GM23338 (cell line): ENCODE measurements around the gene EPHA4. TPM values are rescaled to one million over a fixed set of nuclear protein-coding genes. Genes with fewer than 3 reads are reported as not detected.

ENCODE experiments used
- ATAC-seq: fragments of 200-7000 bp; cut with Tn5 transposase; 3 replicates; pipeline ENCODE4 v1.9.1; 2020
- DNase-seq: peaks from one replicate; pipeline ENCODE4 v3.0.0-alpha.2; 2015; ENCODE audit warnings: low spot score
- H2AFZ ChIP-seq: fragments of 200-600 bp; sonication (generic); 2 replicates; pipeline ENCODE4 v1.8.0; 2016; ENCODE audit warnings: antibody characterized with exemption, mild to moderate bottlenecking, moderate library complexity
- H3F3A ChIP-seq: fragments of 200-600 bp; sonication (generic); replicated peaks from 2 replicates; pipeline ENCODE4 v1.8.0; 2017; ENCODE audit warnings: antibody characterized with exemption, mixed run types, low read depth
- H3K27ac ChIP-seq: fragments of 200-600 bp; sonication (generic); 2 replicates; pipeline ENCODE4 v1.6.1; 2016; ENCODE audit warnings: low read depth
- H3K27me3 ChIP-seq: fragments of 200-600 bp; sonication (generic); 2 replicates; pipeline ENCODE4 v1.8.0; 2016; ENCODE audit warnings: mild to moderate bottlenecking, mixed run types, moderate library complexity; ENCODE audit not compliant: insufficient read depth
- H3K36me3 ChIP-seq: fragments of 200-600 bp; sonication (generic); 2 replicates; pipeline ENCODE4 v1.8.0; 2016; ENCODE audit warnings: mild to moderate bottlenecking; ENCODE audit not compliant: insufficient read depth
- H3K4me1 ChIP-seq: fragments of 200-600 bp; sonication (generic); 2 replicates; pipeline ENCODE4 v1.8.0; 2016; ENCODE audit warnings: mild to moderate bottlenecking, moderate library complexity; ENCODE audit not compliant: insufficient read depth
- H3K4me2 ChIP-seq: fragments of 200-600 bp; sonication (generic); 2 replicates; pipeline ENCODE4 v1.7.1; 2017; ENCODE audit warnings: mixed run types
- H3K4me3 ChIP-seq: fragments of 200-600 bp; sonication (generic); 2 replicates; pipeline ENCODE4 v1.6.1; 2016; ENCODE audit warnings: mixed run types
- H3K79me2 ChIP-seq: fragments of 200-600 bp; sonication (generic); replicated peaks from 2 replicates; pipeline ENCODE4 v1.8.0; 2017; ENCODE audit warnings: mild to moderate bottlenecking; ENCODE audit not compliant: insufficient read depth
- H3K9me2 ChIP-seq: fragments of 200-600 bp; sonication (generic); 2 replicates; pipeline ENCODE4 v1.8.0; 2017; ENCODE audit not compliant: insufficient read depth
- H4K20me1 ChIP-seq: fragments of 200-600 bp; sonication (generic); replicated peaks from 2 replicates; pipeline ENCODE4 v1.8.0; 2017; ENCODE audit warnings: mild to moderate bottlenecking; ENCODE audit not compliant: insufficient read depth
- H3K27ac Mint-ChIP-seq: 2 replicates; pipeline ENCODE4 v1.8.0; 2020; ENCODE audit warnings: inconsistent platforms, mild to moderate bottlenecking, moderate library complexity, mixed read lengths
- H3K27me3 Mint-ChIP-seq: 3 replicates; pipeline ENCODE4 v1.8.0; 2022; ENCODE audit warnings: low read depth, mild to moderate bottlenecking, moderate library complexity, mixed read lengths, inconsistent platforms; ENCODE audit not compliant: insufficient read depth, poor library complexity
- H3K36me3 Mint-ChIP-seq: 3 replicates; pipeline ENCODE4 v1.8.0; 2021; ENCODE audit warnings: low read depth, mild to moderate bottlenecking, inconsistent platforms, moderate library complexity, mixed read lengths
- H3K4me1 Mint-ChIP-seq: 3 replicates; pipeline ENCODE4 v1.8.0; 2020; ENCODE audit warnings: mild to moderate bottlenecking, inconsistent platforms, mixed read lengths
- H3K4me3 Mint-ChIP-seq: 3 replicates; pipeline ENCODE4 v1.8.0; 2021; ENCODE audit warnings: moderate library complexity, mild to moderate bottlenecking, inconsistent platforms, mixed read lengths
- H3K9me3 Mint-ChIP-seq: 3 replicates; pipeline ENCODE4 v1.8.0; 2020; ENCODE audit warnings: moderate library complexity, mild to moderate bottlenecking, inconsistent platforms, mixed read lengths
- CREB1 ChIP-seq: fragments of 250-450 bp; sonication (Bioruptor Pico); IDR thresholded peaks from 2 replicates; pipeline ENCODE4 v1.5.0; 2020; ENCODE audit warnings: low read depth, mild to moderate bottlenecking, moderate library complexity
- ETS1 ChIP-seq: IDR thresholded peaks from 2 replicates; pipeline ENCODE4 v1.6.1; 2016; ENCODE audit warnings: antibody characterized with exemption
- JUNB ChIP-seq: IDR thresholded peaks from one replicate; pipeline ENCODE4 v1.6.1; 2016; ENCODE audit warnings: antibody characterized with exemption; ENCODE audit not compliant: unreplicated experiment
- REST ChIP-seq: IDR thresholded peaks from one replicate; pipeline ENCODE4 v1.6.1; 2018; ENCODE audit warnings: antibody characterized with exemption; ENCODE audit not compliant: unreplicated experiment
- STAT1 ChIP-seq: IDR thresholded peaks from one replicate; pipeline ENCODE4 v1.6.1; 2016; ENCODE audit warnings: antibody characterized with exemption; ENCODE audit not compliant: unreplicated experiment
- ZNF331 ChIP-seq: fragments of 250-450 bp; sonication (Bioruptor Pico); IDR thresholded peaks from 2 replicates; pipeline ENCODE4 v1.5.0; 2020; ENCODE audit warnings: low read depth, mild to moderate bottlenecking, moderate library complexity
- polyA plus RNA-seq: library from polyadenylated mRNA; unstranded; fragments of >200 nt; fragmentation: Nextera tagmentation; extraction: Ambion mirVana; gene quantifications from 2 replicates; pipeline ENCODE4 v1.2.1, GENCODE V29; 2016
- total RNA-seq: library from RNA; depleted of rRNA; stranded (reverse); fragments of >200 nt; shearing (Covaris generic); gene quantifications from 2 replicates; pipeline ENCODE4 v1.2.3, GENCODE V29; 2014

Gene EPHA4
- total and polyA plus RNA-seq, 2 experiments from 2014 or later: 4.1 to 6.2 TPM

GRCh38 chr2:221614274-221614673 lies 42.2 kb upstream of the EPHA4 start:
- peak overlapping the region; percentile 67; the same call in 1 of the 2 replicates for H3K27ac Mint-ChIP-seq
- H3K79me2 ChIP-seq: no peaks in the 10 kb centered on the region
- H3K4me1 ChIP-seq: no peaks in the 10 kb centered on the region
- H3K9me3 Mint-ChIP-seq: no peaks in the 10 kb centered on the region; the same call in 2 of the 3 replicates
- no peak for ATAC-seq
- no peaks in the 10 kb centered on the region for H3F3A ChIP-seq
- H3K4me3 Mint-ChIP-seq: no peak overlapping the region
- no peak overlapping the region for H3K4me2 ChIP-seq
- TF ChIP-seq STAT1: no peak
- TF ChIP-seq ZNF331 (CRISPR knock-in tag): no peak
- no peak overlapping the region for H2AFZ ChIP-seq
- DNase-seq: no peak
- no peaks in the 10 kb centered on the region for H3K27me3 Mint-ChIP-seq
- peaks cover 2% of the 10 kb centered on the region; the same call in 2 of the 3 replicates for H3K4me1 Mint-ChIP-seq
- H3K27me3 ChIP-seq: no peaks in the 10 kb centered on the region
- no peak overlapping the region for H3K27ac ChIP-seq
- no peaks in the 10 kb centered on the region for H3K9me2 ChIP-seq
- H4K20me1 ChIP-seq: no peaks in the 10 kb centered on the region
- H3K36me3 ChIP-seq: no peaks in the 10 kb centered on the region
- H3K4me3 ChIP-seq: no peak overlapping the region
- H3K36me3 Mint-ChIP-seq: no peaks in the 10 kb centered on the region

- H3K4me3 ChIP-seq: no peak overlapping the region
- H3F3A ChIP-seq: no peaks in the 10 kb centered on the region
- H3K27me3 ChIP-seq: no peaks in the 10 kb centered on the region
- ATAC-seq (no peak), DNase-seq (no peak)
- no peaks in the 10 kb centered on the region for H3K79me2 ChIP-seq
- no peaks in the 10 kb centered on the region for H3K36me3 ChIP-seq
- Mint-ChIP-seq H3K27ac (no peak overlapping the region), H3K4me3 (no peak overlapping the region), H3K9me3 (no peaks in the 10 kb centered on the region; the same call in 2 of the 3 replicates), H3K4me1 (peaks cover 2% of the 10 kb centered on the region; the same call in 2 of the 3 replicates), H3K27me3 (no peaks in the 10 kb centered on the region), H3K36me3 (no peaks in the 10 kb centered on the region)
- no peaks in the 10 kb centered on the region for H3K4me1 ChIP-seq
- no peak overlapping the region for H2AFZ ChIP-seq
- TF ChIP-seq STAT1: no peak
- no peak for TF ChIP-seq JUNB
- no peak for TF ChIP-seq REST
- TF ChIP-seq ZNF331 (CRISPR knock-in tag): no peak
- no peak for TF ChIP-seq CREB1 (CRISPR knock-in tag)
- H3K4me2 ChIP-seq: no peak overlapping the region
- H3K27ac ChIP-seq: no peak overlapping the region
- no peaks in the 10 kb centered on the region for H3K9me2 ChIP-seq
- H4K20me1 ChIP-seq: no peaks in the 10 kb centered on the region
Observed at GRCh38 chr2:221612800-221613199, 40.7 kb upstream of the EPHA4 start.

- no peak overlapping the region for H2AFZ ChIP-seq
- no peak for ATAC-seq
- no peaks in the 10 kb centered on the region for H4K20me1 ChIP-seq
- H3F3A ChIP-seq: no peaks in the 10 kb centered on the region
- no peaks in the 10 kb centered on the region for H3K79me2 ChIP-seq
- H3K36me3 Mint-ChIP-seq: no peaks in the 10 kb centered on the region
- no peak overlapping the region for H3K27ac ChIP-seq
- no peaks in the 10 kb centered on the region; the same call in 2 of the 3 replicates for H3K9me3 Mint-ChIP-seq
- H3K4me1 Mint-ChIP-seq: peaks cover 2% of the 10 kb centered on the region; the same call in 2 of the 3 replicates
- no peaks in the 10 kb centered on the region for H3K9me2 ChIP-seq
- no peak overlapping the region for H3K4me2 ChIP-seq
- H3K36me3 ChIP-seq: no peaks in the 10 kb centered on the region
- no peaks in the 10 kb centered on the region for H3K4me1 ChIP-seq
- no peaks in the 10 kb centered on the region for H3K27me3 Mint-ChIP-seq
- DNase-seq: no peak
- TF ChIP-seq CREB1 (CRISPR knock-in tag) (no peak), ETS1 (no peak)
- no peak overlapping the region for H3K4me3 ChIP-seq
- H3K4me3 Mint-ChIP-seq: no peak overlapping the region
- H3K27ac Mint-ChIP-seq: no peak overlapping the region
- H3K27me3 ChIP-seq: no peaks in the 10 kb centered on the region
Observed at GRCh38 chr2:221612161-221612560, 40.1 kb upstream of the EPHA4 start.
